ENCODE data around the gene RNF26. TPM values are rescaled to one million over a fixed set of nuclear protein-coding genes. Genes with fewer than 3 reads are reported as not detected.

RNF26 gene
- total and polyA plus RNA-seq, 4 donors = 6.3 to 19.1 (median 11.1) TPM

DNA sequence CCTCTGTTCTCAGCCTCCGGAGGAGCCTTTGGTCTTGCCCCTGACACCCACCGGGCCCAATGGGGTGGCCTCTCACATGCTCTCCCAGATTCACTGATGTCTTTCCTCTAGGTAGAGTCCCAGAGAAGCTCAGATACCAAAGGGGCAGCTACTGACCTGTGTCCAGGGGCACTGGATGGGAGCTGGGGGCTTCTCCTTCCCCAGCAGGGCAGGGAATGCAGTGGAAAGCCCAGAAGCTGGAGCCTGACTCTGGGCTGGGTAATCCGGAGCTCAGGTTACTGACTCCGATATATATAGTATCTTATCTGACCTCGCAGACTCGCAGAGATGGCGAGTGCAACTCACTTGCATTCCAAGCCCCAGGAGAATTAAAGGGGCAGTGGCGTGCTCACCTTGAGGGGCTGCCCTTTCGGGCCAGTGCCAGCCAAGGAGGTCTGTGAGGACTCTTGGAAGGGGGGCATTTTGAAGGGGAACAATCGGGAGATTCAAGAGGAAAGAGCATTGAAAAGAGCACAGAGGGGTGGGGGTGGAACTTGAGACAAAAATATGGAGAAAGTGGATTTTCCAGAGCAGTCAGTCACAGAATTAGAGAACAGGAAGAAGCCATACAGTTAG, 44.6 kb downstream of the RNF26 start:
- no peak for DNase-seq (ENCODE audit: low spot score)
- WGBS = 49% methylated on average over 10 of the region's 10 CpGs
- Histone ChIP-seq H3K9ac (ENCODE audit: low read depth in 1 of 2, low read length in 2 of 2) (no peak overlapping the region), H3K4me1 (ENCODE audit: control insufficient read depth in 4 of 4, insufficient read depth in 4 of 4, low read length in 3 of 4) (peaks cover 18 to 29% (median 23%) of the 10 kb centered on the region in 4 donors), H3K27ac (ENCODE audit: low read depth in 1 of 2, low read length in 2 of 2) (no peak overlapping the region), H3K4me3 (ENCODE audit: low read depth in 1 of 3, low read length in 3 of 3) (no peak overlapping the region), H3K9me3 (ENCODE audit: control insufficient read depth in 4 of 4, low read length in 3 of 4) (no peaks in the 10 kb centered on the region), H3K36me3 (ENCODE audit: control insufficient read depth in 4 of 4, insufficient read depth in 3 of 4, low read depth in 1 of 4, low read length in 3 of 4) (no peaks in the 10 kb centered on the region), H3K27me3 (ENCODE audit: control insufficient read depth in 4 of 4, insufficient read depth in 4 of 4, low read length in 3 of 4) (no peaks in the 10 kb centered on the region)
- TF ChIP-seq EGR1 (IDR thresholded peaks at IDR 0.05; ENCODE audit: low read depth in 2 of 2) = no peak

DNA sequence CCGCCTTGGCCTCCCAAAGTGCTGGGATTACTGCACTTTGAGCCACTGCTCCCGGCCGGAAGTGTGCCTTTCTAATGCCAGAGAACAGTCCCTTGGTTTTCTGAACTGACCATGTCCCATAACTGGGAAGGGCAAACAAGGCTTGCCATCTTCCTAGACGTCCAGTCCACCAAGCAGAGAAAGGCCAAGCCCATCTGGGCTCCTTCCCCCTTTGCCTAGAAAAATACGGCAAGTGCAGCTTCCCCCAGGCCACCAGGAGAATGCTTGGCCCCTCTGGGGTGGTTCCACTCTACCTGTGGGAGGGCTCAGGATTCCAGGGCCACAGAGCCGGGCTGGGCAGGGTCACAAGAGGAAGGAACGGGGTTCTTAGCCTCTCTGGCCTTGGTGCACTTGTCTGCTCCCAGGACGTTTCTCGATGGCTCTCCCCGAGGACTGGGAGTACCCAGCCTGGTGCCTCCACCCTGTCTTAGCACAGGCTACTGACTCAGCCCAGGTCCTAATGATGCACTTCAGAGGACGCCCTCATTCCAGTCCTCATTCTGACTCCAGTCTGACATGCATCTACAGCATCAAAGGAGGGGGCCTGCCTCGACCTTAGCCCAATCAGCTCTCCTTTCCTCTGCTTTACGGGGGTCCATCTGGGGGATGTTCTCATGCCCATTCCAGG, 46.0 kb downstream of the RNF26 start:
- no peak for DNase-seq (ENCODE audit: low spot score)
- no peak for TF ChIP-seq JUND (IDR thresholded peaks at IDR 0.05)
- TF ChIP-seq RXRA (IDR thresholded peaks at IDR 0.05) = peak in 1 of 2 donors; percentile 5
- Histone ChIP-seq H3K27ac (ENCODE audit: low read depth in 1 of 2, low read length in 2 of 2) (no peak overlapping the region), H3K4me1 (ENCODE audit: control insufficient read depth in 4 of 4, insufficient read depth in 4 of 4, low read length in 3 of 4) (peaks cover 16 to 26% (median 22%) of the 10 kb centered on the region in 4 donors), H3K9ac (ENCODE audit: low read depth in 1 of 2, low read length in 2 of 2) (no peak overlapping the region), H3K4me3 (ENCODE audit: low read depth in 1 of 3, low read length in 3 of 3) (no peak overlapping the region), H3K36me3 (ENCODE audit: control insufficient read depth in 4 of 4, insufficient read depth in 3 of 4, low read depth in 1 of 4, low read length in 3 of 4) (no peaks in the 10 kb centered on the region), H3K27me3 (ENCODE audit: control insufficient read depth in 4 of 4, insufficient read depth in 4 of 4, low read length in 3 of 4) (no peaks in the 10 kb centered on the region), H3K9me3 (ENCODE audit: control insufficient read depth in 4 of 4, low read length in 3 of 4) (no peaks in the 10 kb centered on the region)
- 56% methylated on average over 13 of the region's 13 CpGs for WGBS

- no peak overlapping the region for H3K4me3 ChIP-seq (ENCODE audit: low read depth in 1 of 3, low read length in 3 of 3)
These were observed 46.5 kb downstream of the RNF26 start for GRCh38 chr11:119380827-119381180.

More at GRCh38 chr11:119380827-119381180, 46.5 kb downstream of the RNF26 start:
- no peak for TF ChIP-seq RAD21 (IDR thresholded peaks at IDR 0.05)
- no peak for TF ChIP-seq HNF4A (conservative IDR thresholded peaks at IDR 0.05)
- TF ChIP-seq RXRA (IDR thresholded peaks at IDR 0.05) = no peak
- TF ChIP-seq ZBTB33 (IDR thresholded peaks at IDR 0.05) = no peak
- TF ChIP-seq HNF4G (IDR thresholded peaks at IDR 0.05) = no peak
- TF ChIP-seq FOXA2 (IDR thresholded peaks at IDR 0.05) = no peak
- no peak for TF ChIP-seq NR2F2 (IDR thresholded peaks at IDR 0.05)
- TF ChIP-seq, protein P1, sequence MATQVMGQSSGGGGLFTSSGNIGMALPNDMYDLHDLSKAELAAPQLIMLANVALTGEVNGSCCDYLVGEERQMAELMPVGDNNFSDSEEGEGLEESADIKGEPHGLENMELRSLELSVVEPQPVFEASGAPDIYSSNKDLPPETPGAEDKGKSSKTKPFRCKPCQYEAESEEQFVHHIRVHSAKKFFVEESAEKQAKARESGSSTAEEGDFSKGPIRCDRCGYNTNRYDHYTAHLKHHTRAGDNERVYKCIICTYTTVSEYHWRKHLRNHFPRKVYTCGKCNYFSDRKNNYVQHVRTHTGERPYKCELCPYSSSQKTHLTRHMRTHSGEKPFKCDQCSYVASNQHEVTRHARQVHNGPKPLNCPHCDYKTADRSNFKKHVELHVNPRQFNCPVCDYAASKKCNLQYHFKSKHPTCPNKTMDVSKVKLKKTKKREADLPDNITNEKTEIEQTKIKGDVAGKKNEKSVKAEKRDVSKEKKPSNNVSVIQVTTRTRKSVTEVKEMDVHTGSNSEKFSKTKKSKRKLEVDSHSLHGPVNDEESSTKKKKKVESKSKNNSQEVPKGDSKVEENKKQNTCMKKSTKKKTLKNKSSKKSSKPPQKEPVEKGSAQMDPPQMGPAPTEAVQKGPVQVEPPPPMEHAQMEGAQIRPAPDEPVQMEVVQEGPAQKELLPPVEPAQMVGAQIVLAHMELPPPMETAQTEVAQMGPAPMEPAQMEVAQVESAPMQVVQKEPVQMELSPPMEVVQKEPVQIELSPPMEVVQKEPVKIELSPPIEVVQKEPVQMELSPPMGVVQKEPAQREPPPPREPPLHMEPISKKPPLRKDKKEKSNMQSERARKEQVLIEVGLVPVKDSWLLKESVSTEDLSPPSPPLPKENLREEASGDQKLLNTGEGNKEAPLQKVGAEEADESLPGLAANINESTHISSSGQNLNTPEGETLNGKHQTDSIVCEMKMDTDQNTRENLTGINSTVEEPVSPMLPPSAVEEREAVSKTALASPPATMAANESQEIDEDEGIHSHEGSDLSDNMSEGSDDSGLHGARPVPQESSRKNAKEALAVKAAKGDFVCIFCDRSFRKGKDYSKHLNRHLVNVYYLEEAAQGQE (IDR thresholded peaks at IDR 0.05) = no peak
- no peak for TF ChIP-seq TAF1 (conservative IDR thresholded peaks at IDR 0.05)
- no peak for TF ChIP-seq EGR1 (IDR thresholded peaks at IDR 0.05; ENCODE audit: low read depth in 2 of 2)
- no peak for TF ChIP-seq JUND (IDR thresholded peaks at IDR 0.05)
- TF ChIP-seq YY1 (IDR thresholded peaks at IDR 0.05) = no peak
- TF ChIP-seq FOXA1 (IDR thresholded peaks at IDR 0.05) = no peak
- TF ChIP-seq, protein P2, sequence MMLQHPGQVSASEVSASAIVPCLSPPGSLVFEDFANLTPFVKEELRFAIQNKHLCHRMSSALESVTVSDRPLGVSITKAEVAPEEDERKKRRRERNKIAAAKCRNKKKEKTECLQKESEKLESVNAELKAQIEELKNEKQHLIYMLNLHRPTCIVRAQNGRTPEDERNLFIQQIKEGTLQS (IDR thresholded peaks at IDR 0.05) = no peak
- TF ChIP-seq MAX (IDR thresholded peaks at IDR 0.05) = no peak
- TF ChIP-seq GABPA (IDR thresholded peaks at IDR 0.05 in 1 of 2, conservative IDR thresholded peaks at IDR 0.05 in 1 of 2) = no peak
- Histone ChIP-seq H3K4me1 (ENCODE audit: control insufficient read depth in 4 of 4, insufficient read depth in 4 of 4, low read length in 3 of 4) (peaks cover 10 to 21% (median 17%) of the 10 kb centered on the region in 4 donors), H3K9ac (ENCODE audit: low read depth in 1 of 2, low read length in 2 of 2) (peak overlapping the region in 1 of 2 donors; percentile 0), H3K9me3 (ENCODE audit: control insufficient read depth in 4 of 4, low read length in 3 of 4) (no peaks in the 10 kb centered on the region), H3K27ac (ENCODE audit: low read depth in 1 of 2, low read length in 2 of 2) (no peak overlapping the region), H3K27me3 (ENCODE audit: control insufficient read depth in 4 of 4, insufficient read depth in 4 of 4, low read length in 3 of 4) (no peaks in the 10 kb centered on the region), H3K36me3 (ENCODE audit: control insufficient read depth in 4 of 4, insufficient read depth in 3 of 4, low read depth in 1 of 4, low read length in 3 of 4) (no peaks in the 10 kb centered on the region)
- 12% methylated on average over 10 of the region's 10 CpGs for WGBS
- no peak for DNase-seq (ENCODE audit: low spot score)

All from liver (tissue), 9 donors.